ENCODE results near the gene DYRK1A. TPM values are rescaled to one million over a fixed set of nuclear protein-coding genes. Genes with fewer than 3 reads are reported as not detected.

The DYRK1A gene
- total RNA-seq, 4 donors from 2014 or later, result 42.0 to 137 (median 119) TPM

- no peaks in the 10 kb centered on the region for H3K27me3 ChIP-seq
- no peak for DNase-seq
- intact Hi-C loops (cut with DNase I; ENCODE audit: low total_unique reads), result no loop called here
- H3K27ac ChIP-seq, result no peak overlapping the region
- H3K4me1 ChIP-seq, result peaks cover 0 to 8% of the 10 kb centered on the region in 2 donors
- H3K4me3 ChIP-seq, result no peak overlapping the region
- TF ChIP-seq CTCF (IDR thresholded peaks at IDR 0.05), result no peak
- TF ChIP-seq POLR2A (IDR thresholded peaks at IDR 0.05), result no peak
- H3K36me3 ChIP-seq, result no peaks in the 10 kb centered on the region
- H3K9me3 ChIP-seq, result no peaks in the 10 kb centered on the region
These were observed 188.2 kb downstream of the DYRK1A start for GRCh38 chr21:37554661-37555379.

GRCh38 chr21:37555672-37556261, 189.2 kb downstream of the DYRK1A start:
- Histone ChIP-seq H3K36me3 (no peaks in the 10 kb centered on the region), H3K9me3 (no peaks in the 10 kb centered on the region), H3K27me3 (no peaks in the 10 kb centered on the region), H3K4me1 (peaks cover 0 to 8% of the 10 kb centered on the region in 2 donors), H3K4me3 (no peak overlapping the region), H3K27ac (no peak overlapping the region)
- intact Hi-C loops (cut with DNase I; ENCODE audit: low total_unique reads), result no loop called here
- no peak for DNase-seq
- TF ChIP-seq CTCF (IDR thresholded peaks at IDR 0.05), result no peak
- no peak for TF ChIP-seq POLR2A (IDR thresholded peaks at IDR 0.05)

GRCh38 chr21:37557261-37557950, 190.8 kb downstream of the DYRK1A start:
- TF ChIP-seq CTCF (IDR thresholded peaks at IDR 0.05), result no peak
- no peak for TF ChIP-seq POLR2A (IDR thresholded peaks at IDR 0.05)
- Histone ChIP-seq H3K4me3 (no peak overlapping the region), H3K4me1 (no peaks in the 10 kb centered on the region), H3K9me3 (no peaks in the 10 kb centered on the region), H3K27me3 (no peaks in the 10 kb centered on the region), H3K27ac (no peak overlapping the region), H3K36me3 (no peaks in the 10 kb centered on the region)
- intact Hi-C loops (cut with DNase I; ENCODE audit: low total_unique reads), result no loop called here
- no peak for DNase-seq

GRCh38 chr21:37558676-37559211, 192.2 kb downstream of the DYRK1A start:
- intact Hi-C loops (cut with DNase I; ENCODE audit: low total_unique reads), result no loop called here
- no peaks in the 10 kb centered on the region for H3K27me3 ChIP-seq
- H3K4me3 ChIP-seq, result no peak overlapping the region
- H3K36me3 ChIP-seq, result no peaks in the 10 kb centered on the region
- no peaks in the 10 kb centered on the region for H3K4me1 ChIP-seq
- DNase-seq, result no peak
- TF ChIP-seq POLR2A (IDR thresholded peaks at IDR 0.05) (no peak), CTCF (IDR thresholded peaks at IDR 0.05) (no peak)
- H3K27ac ChIP-seq, result no peak overlapping the region
- no peaks in the 10 kb centered on the region for H3K9me3 ChIP-seq

- Histone ChIP-seq H3K36me3 (no peaks in the 10 kb centered on the region), H3K4me3 (no peak overlapping the region), H3K27ac (no peak overlapping the region), H3K27me3 (no peaks in the 10 kb centered on the region), H3K9me3 (no peaks in the 10 kb centered on the region), H3K4me1 (no peaks in the 10 kb centered on the region)
- DNase-seq, result no peak
- intact Hi-C loops (cut with DNase I; ENCODE audit: low total_unique reads), result no loop called here
- TF ChIP-seq POLR2A (IDR thresholded peaks at IDR 0.05) (no peak), CTCF (IDR thresholded peaks at IDR 0.05) (no peak)
These were observed 193.8 kb downstream of the DYRK1A start for GRCh38 chr21:37560385-37560784.

Data from uterus (tissue), 4 donors.